Inferior parietal cortex (tissue), 1 donor: ENCODE measurements around the gene LRRC39.
"Not testable (repeated sequence)": the region's sequence is repeated elsewhere in the genome, so short reads cannot be mapped to it uniquely, and the experiment has no call there.

ENCODE experiments used
- DNase-seq: peaks from one replicate; pipeline ENCODE4 v3.0.0-alpha.2; 2016; ENCODE audit errors: extremely low spot score

The LRRC39 gene

GRCh38 chr1:100178091-100178490 is at the start of gene LRRC39:
TSS of gene LRRC39 (minus strand) at chr1:100178256. CDS start at chr1:100168516, 9,740 bp downstream.
- DNase-seq: peak; percentile 25

- no peak for DNase-seq
Observed at GRCh38 chr1:100222428-100222827, 44.4 kb upstream of the LRRC39 start.

- no peak for DNase-seq
Observed at GRCh38 chr1:100219883-100220282, 41.8 kb upstream of the LRRC39 start.

- DNase-seq: no peak
Observed at GRCh38 chr1:100219457-100219856, 41.4 kb upstream of the LRRC39 start.

GRCh38 chr1:100217834-100218233 is 39.8 kb upstream of the LRRC39 start:
- no peak for DNase-seq

- no peak for DNase-seq
Observed at GRCh38 chr1:100215101-100215500, 37.0 kb upstream of the LRRC39 start.

- DNase-seq: no peak
Observed at GRCh38 chr1:100213141-100213540, 35.1 kb upstream of the LRRC39 start.

GRCh38 chr1:100206301-100206700 is 28.2 kb upstream of the LRRC39 start:
- no peak for DNase-seq

- DNase-seq: not testable (repeated sequence)
Observed at GRCh38 chr1:100205593-100205992, 27.5 kb upstream of the LRRC39 start.

- not testable (repeated sequence) for DNase-seq
Observed at GRCh38 chr1:100205103-100205502, 27.0 kb upstream of the LRRC39 start.

GRCh38 chr1:100202703-100203102 is 24.6 kb upstream of the LRRC39 start:
- not testable (repeated sequence) for DNase-seq

GRCh38 chr1:100200060-100200459 is 22.0 kb upstream of the LRRC39 start:
- not testable (repeated sequence) for DNase-seq

- no peak for DNase-seq
Observed at GRCh38 chr1:100198596-100198995, 20.5 kb upstream of the LRRC39 start.

GRCh38 chr1:100188617-100189016 is 10.6 kb upstream of the LRRC39 start:
- DNase-seq: peak; percentile 74

GRCh38 chr1:100187912-100188311 is 9.9 kb upstream of the LRRC39 start:
- no peak for DNase-seq

- DNase-seq: no peak
Observed at GRCh38 chr1:100184536-100184935, 6.5 kb upstream of the LRRC39 start.

GRCh38 chr1:100183370-100183769 is 5.3 kb upstream of the LRRC39 start:
- DNase-seq: no peak

GRCh38 chr1:100177295-100178041 is 588 bp downstream of the LRRC39 start:
- DNase-seq: no peak

- no peak for DNase-seq
Observed at GRCh38 chr1:100168051-100168450, 10.0 kb downstream of the LRRC39 start.

- no peak for DNase-seq
Observed at GRCh38 chr1:100164702-100165101, 13.4 kb downstream of the LRRC39 start.

GRCh38 chr1:100164216-100164615 is 13.8 kb downstream of the LRRC39 start:
- DNase-seq: no peak

GRCh38 chr1:100162881-100163280 is 15.2 kb downstream of the LRRC39 start:
- no peak for DNase-seq

- no peak for DNase-seq
Observed at GRCh38 chr1:100152271-100152670, 25.8 kb downstream of the LRRC39 start.

GRCh38 chr1:100151679-100152078 is 26.4 kb downstream of the LRRC39 start:
- DNase-seq: no peak
